Caco-2 (cell line): Measurements from ENCODE around the gene ANGPTL2. TPM values are rescaled to one million over a fixed set of nuclear protein-coding genes. Genes with fewer than 3 reads are reported as not detected.

Experiments
- BruUV-seq: library from RNA; stranded (reverse); fragments of 400-500 nt; replicated peaks from 2 replicates; lab custom pipeline; 2021; lab: Mats Ljungman, UMichigan
- CTCF ChIA-PET: fragments of 300-600 bp; sonication (Branson Sonifier 250); formaldehyde crosslinking; loops from one replicate; lab custom pipeline; 2022; ENCODE audit warnings: antibody characterized with exemption; lab: Charles Lee
- POLR2A ChIA-PET: fragments of 300-600 bp; sonication (Branson Sonifier 250); formaldehyde crosslinking; loops from one replicate; lab custom pipeline; 2022; ENCODE audit warnings: antibody characterized with exemption; lab: Charles Lee
- DNase-seq, 2 experiments: peaks; one replicate each; pipeline versions ENCODE4 v3.0.0 to v3.0.0-alpha.2; 2020 to 2022
- H3K27me3 ChIP-seq: replicated peaks from 2 replicates; pipeline ENCODE4 v1.6.0; 2011; ENCODE audit warnings: low read length; ENCODE audit not compliant: control insufficient read depth, insufficient read depth
- H3K36me3 ChIP-seq: 2 replicates; pipeline ENCODE4 v1.5.1; 2011; ENCODE audit warnings: low read length; ENCODE audit not compliant: control insufficient read depth, insufficient read depth
- H3K4me1 ChIP-seq: fragments of 250-450 bp; sonication (Bioruptor Pico); 2 replicates; pipeline ENCODE4 v1.5.1; 2020; ENCODE audit warnings: mild to moderate bottlenecking
- H3K4me3 ChIP-seq: 2 replicates; pipeline ENCODE4 v1.5.1; 2011; ENCODE audit warnings: low read depth, mild to moderate bottlenecking, control low read depth, low read length
- H3K9me3 ChIP-seq: fragments of 250-450 bp; sonication (Bioruptor Pico); 2 replicates; pipeline ENCODE4 v1.5.1; 2020; ENCODE audit warnings: mild to moderate bottlenecking, moderate library complexity
- H3K27ac Mint-ChIP-seq: one replicate; pipeline ENCODE4 v1.8.0; 2022; ENCODE audit warnings: mixed read lengths; ENCODE audit not compliant: unreplicated experiment
- H3K27me3 Mint-ChIP-seq: one replicate; pipeline ENCODE4 v1.8.0; 2022; ENCODE audit warnings: mixed read lengths; ENCODE audit not compliant: insufficient read depth, unreplicated experiment
- H3K36me3 Mint-ChIP-seq: one replicate; pipeline ENCODE4 v1.8.0; 2022; ENCODE audit warnings: mild to moderate bottlenecking, mixed read lengths; ENCODE audit not compliant: insufficient read depth, unreplicated experiment
- H3K4me1 Mint-ChIP-seq: one replicate; pipeline ENCODE4 v1.8.0; 2022; ENCODE audit warnings: low read depth, mixed read lengths; ENCODE audit not compliant: unreplicated experiment
- H3K4me3 Mint-ChIP-seq: one replicate; pipeline ENCODE4 v1.8.0; 2022; ENCODE audit warnings: mild to moderate bottlenecking, moderate library complexity, mixed read lengths; ENCODE audit not compliant: unreplicated experiment
- H3K9me3 Mint-ChIP-seq: one replicate; pipeline ENCODE4 v1.8.0; 2022; ENCODE audit warnings: mixed read lengths; ENCODE audit not compliant: unreplicated experiment
- CTCF ChIP-seq, 2 experiments: fragments of 200-600 bp in 1 of 2; IDR thresholded peaks; 1 replicate in 1 of 2; 2 replicates in 1 of 2; pipeline versions ENCODE4 v1.5.1 to v1.8.0; 2011 to 2022; ENCODE audit warnings: antibody characterized with exemption in 1 of 2, control low read depth in 1 of 2, inconsistent platforms in 1 of 2, low read depth in 1 of 2, low read length in 1 of 2, mild to moderate bottlenecking in 1 of 2, moderate library complexity in 1 of 2; ENCODE audit not compliant: insufficient read depth in 1 of 2, severe bottlenecking in 1 of 2, unreplicated experiment in 1 of 2
- intact Hi-C: fragments of 100-400 bp; cut with micrococcal nuclease; formaldehyde crosslinking; loops from one replicate; pipeline ENCODE4 v1.10.0; 2022; ENCODE audit not compliant: unreplicated experiment
- total RNA-seq: library from RNA; stranded (reverse); gene quantifications from 2 replicates; pipeline ENCODE4 v1.2.3, GENCODE V29; 2022

ANGPTL2 gene
- total RNA-seq, 1 experiment from 2014 or later = not detected

- Histone ChIP-seq H3K27me3 (no peaks in the 10 kb centered on the region), H3K4me1 (peaks cover 43% of the 10 kb centered on the region), H3K9me3 (no peaks in the 10 kb centered on the region; the same call in none of the 2 replicates), H3K4me3 (no peak overlapping the region), H3K36me3 (no peaks in the 10 kb centered on the region)
- Mint-ChIP-seq H3K9me3 (no peaks in the 10 kb centered on the region), H3K4me3 (no peak overlapping the region), H3K27ac (peak overlapping the region; percentile 73), H3K4me1 (peaks cover 42% of the 10 kb centered on the region), H3K27me3 (no peaks in the 10 kb centered on the region), H3K36me3 (peaks cover 36% of the 10 kb centered on the region)
- BruUV-seq = no TSS peak
- peak in 1 of 2 experiments; percentile 30 for DNase-seq
- POLR2A ChIA-PET = no interaction called here
- intact Hi-C loops = loop anchor here (1.0 to 5.0 kb wide), 4 partner anchors 7 to 122 kb away; no protein-coding TSS in a partner anchor
- CTCF ChIA-PET = interaction anchor here (1.4 to 1.5 kb wide), 2 partner anchors 9 to 135 kb away, joined by 3 to 10 read pairs; no protein-coding TSS in a partner anchor
- TF ChIP-seq CTCF (IDR thresholded peaks at IDR 0.05; ENCODE audit: insufficient read depth in 1 of 2, low read depth in 1 of 2, low read length in 1 of 2, severe bottlenecking in 1 of 2, unreplicated experiment in 1 of 2) = no peak
Measured at GRCh38 chr9:127075624-127076372, 46.6 kb downstream of the ANGPTL2 start.

GRCh38 chr9:127074561-127075548, 47.6 kb downstream of the ANGPTL2 start:
- H3K9me3 ChIP-seq = no peaks in the 10 kb centered on the region; the same call in none of the 2 replicates
- ChIA-PET CTCF (interaction anchor here (1.4 kb wide), 1 partner anchor 134 kb away, joined by 3 read pairs; no protein-coding TSS in a partner anchor), POLR2A (no interaction called here)
- no peak overlapping the region for H3K4me3 ChIP-seq
- H3K27me3 ChIP-seq = no peaks in the 10 kb centered on the region
- DNase-seq = peak in 1 of 2 experiments; percentile 17
- no peaks in the 10 kb centered on the region for H3K9me3 Mint-ChIP-seq
- H3K4me1 ChIP-seq = peaks cover 51% of the 10 kb centered on the region
- no peaks in the 10 kb centered on the region for H3K27me3 Mint-ChIP-seq
- peaks cover 42% of the 10 kb centered on the region for H3K4me1 Mint-ChIP-seq
- no peak for TF ChIP-seq CTCF (IDR thresholded peaks at IDR 0.05; ENCODE audit: insufficient read depth in 1 of 2, low read depth in 1 of 2, low read length in 1 of 2, severe bottlenecking in 1 of 2, unreplicated experiment in 1 of 2)
- H3K36me3 ChIP-seq = no peaks in the 10 kb centered on the region
- BruUV-seq = no TSS peak
- peaks cover 36% of the 10 kb centered on the region for H3K36me3 Mint-ChIP-seq
- no peak overlapping the region for H3K4me3 Mint-ChIP-seq
- intact Hi-C loops = loop anchor here (2.0 to 5.0 kb wide), 3 partner anchors 52 to 122 kb away; no protein-coding TSS in a partner anchor
- peak overlapping the region; percentile 73 for H3K27ac Mint-ChIP-seq
